GM19035 (cell line): ENCODE data around the gene ENDOV.

ENCODE experiments used
- ATAC-seq: cut with Tn5 transposase; IDR thresholded peaks from one replicate; pipeline ENCODE4 v1.9.1; 2021; ENCODE audit not compliant: unreplicated experiment

ENDOV gene

GRCh38 chr17:80430446-80431245, 15.7 kb downstream of the ENDOV start:
- no peak for ATAC-seq

- no peak for ATAC-seq
Observed at GRCh38 chr17:80431246-80432195, 16.6 kb downstream of the ENDOV start.

DNA sequence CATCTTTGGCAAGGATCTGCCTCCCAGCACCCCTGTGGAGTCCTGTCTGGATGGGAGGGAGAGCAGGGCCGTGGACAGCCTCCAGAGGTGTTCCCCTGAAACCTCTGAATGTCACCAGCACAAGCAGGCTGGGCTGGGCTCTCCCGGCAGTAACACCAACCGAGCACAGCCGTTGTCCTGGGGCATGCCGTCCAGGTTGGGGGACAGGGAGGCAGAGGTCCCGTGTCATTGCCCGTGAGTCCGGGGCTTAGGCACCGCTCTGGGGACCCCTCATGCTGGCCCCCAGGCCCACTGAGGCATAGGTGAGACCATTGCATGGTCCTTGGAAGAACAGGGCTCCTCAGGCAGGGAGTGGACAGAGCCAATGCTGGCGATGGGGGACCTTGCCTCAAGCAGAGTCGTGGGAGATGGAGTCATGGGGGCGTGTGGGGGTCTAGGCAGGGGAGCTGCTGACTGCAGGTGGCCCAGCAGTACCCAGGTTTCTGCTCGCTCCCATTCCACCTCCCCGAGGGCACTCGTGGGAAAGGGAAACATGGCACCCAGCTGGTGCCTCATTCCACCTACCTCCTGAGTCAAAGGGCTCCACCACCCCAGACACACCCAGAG, 17.5 kb downstream of the ENDOV start:
- ATAC-seq: no peak

DNA sequence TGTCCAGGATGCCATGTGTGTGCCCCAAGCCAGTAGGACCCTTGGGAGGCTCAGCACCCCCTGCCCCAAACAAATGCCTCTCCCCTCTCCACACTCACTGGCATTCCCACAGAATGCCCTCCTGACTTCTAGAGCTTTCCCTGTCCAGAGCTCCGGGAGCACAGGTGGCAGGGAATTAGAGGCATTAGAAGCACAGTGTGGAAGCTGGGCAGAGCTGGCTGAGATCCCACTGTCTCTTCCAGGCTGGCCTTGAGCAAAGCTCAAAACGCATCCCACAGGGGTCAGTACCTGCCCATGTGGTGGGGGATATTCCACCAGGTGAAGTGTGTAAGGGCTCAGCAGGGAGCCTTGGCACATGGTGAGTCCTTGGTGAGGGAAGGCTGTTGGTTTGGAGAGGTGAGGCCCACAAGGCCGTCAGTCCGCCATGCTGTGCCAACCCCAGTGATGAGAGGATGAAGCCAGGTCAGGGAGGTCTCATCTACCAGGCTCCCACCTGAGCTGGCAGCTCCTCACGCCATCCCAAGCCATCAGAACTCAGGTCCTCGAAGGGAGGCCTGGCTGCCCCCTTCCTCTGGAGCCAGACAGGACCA, 18.1 kb downstream of the ENDOV start:
- no peak for ATAC-seq

GRCh38 chr17:80433916-80434666, 19.1 kb downstream of the ENDOV start:
- no peak for ATAC-seq

DNA sequence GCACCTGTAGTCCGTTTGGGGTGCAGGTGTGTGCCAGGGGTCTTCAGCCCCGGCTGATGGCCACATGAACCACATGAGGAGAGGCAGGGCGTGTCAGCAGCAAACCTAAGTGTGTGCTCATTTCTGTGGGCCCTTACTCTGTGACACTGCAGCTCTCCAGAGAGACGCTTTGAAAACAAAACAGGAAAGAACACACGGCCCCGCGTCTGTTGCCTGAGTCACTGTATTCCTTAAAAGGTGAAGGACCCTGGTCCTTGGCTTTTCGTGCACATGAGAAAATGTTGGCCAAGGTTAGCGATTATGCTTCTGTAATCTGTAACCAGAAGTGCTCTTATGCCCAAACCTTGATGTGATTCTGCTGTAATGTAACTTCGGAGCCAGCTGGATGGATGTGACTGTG, 22.6 kb downstream of the ENDOV start:
- no peak for ATAC-seq

- ATAC-seq: no peak
Observed at GRCh38 chr17:80438806-80439205, 23.8 kb downstream of the ENDOV start.

DNA sequence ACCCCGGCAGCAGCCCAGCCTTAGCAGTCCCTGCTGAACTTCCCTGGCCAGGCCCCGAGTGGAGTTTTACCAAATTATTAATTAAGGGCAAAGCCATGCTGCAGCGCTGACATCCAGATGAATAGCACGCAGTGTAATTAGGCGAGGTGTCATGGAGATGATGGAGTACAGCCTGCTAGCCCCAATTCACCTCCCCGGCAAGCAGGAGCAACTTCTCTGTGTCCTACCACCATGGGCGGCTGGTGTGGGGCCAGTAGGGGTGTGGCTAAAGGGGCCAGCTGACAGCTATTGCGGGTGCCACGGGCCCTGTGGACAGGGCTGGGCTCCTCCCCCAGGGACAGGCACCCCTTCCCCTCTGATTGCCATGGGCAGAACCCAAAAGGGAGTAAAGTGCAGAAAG, 24.5 kb downstream of the ENDOV start:
- ATAC-seq: no peak

- ATAC-seq: no peak
Observed at GRCh38 chr17:80441133-80441578, 26.2 kb downstream of the ENDOV start.

DNA sequence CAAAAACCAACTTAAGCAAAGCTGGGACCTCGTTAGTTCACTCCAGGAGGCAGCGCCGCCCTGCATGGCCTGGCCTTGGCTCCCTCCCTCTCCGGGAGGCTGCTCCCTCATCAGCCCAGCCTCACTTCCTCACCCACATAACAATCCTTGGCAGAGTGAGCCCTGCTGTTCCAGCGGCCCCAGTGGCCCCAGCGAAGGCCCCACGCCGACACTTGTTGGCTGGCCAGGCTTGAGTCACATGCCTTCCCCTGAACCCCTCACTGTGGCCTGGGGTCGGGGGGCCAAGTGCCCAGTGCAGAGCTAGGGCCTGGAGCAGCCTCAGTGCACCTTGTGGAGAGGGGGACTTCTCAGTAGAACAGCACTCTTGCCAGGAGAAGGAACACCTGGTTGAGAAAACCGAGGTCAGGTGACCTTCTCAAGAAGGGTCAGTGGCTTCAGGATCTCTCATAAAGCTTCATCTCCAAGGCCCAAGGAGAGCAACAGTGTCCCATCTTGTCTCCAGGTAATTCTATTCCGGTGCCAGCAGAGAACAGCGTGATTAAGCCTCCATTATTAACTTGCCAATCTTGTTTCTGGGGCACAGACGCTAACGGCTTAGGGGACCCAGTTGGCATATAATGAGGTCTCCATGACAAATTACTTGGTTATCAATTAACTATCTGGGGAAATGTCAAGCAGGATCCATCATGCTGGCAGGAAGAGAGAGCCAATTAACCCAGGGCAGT, 26.8 kb downstream of the ENDOV start:
- no peak for ATAC-seq

DNA sequence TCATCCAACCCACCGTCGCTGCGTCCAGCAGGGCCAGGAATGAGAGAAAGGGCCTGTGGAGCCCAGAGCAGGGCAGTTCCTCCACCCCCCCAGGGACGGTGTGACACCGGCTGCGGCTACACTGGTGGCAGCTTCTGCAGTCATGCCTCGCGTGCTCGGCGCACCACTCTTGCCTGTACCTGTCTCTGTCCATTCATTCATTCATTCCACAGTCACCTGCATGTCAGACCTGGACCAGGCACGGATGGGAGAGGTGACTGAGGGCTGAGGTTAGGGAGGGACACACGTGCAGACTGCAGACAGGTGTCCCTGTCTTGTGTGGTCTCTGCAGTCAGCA, 27.3 kb downstream of the ENDOV start:
- ATAC-seq: no peak

DNA sequence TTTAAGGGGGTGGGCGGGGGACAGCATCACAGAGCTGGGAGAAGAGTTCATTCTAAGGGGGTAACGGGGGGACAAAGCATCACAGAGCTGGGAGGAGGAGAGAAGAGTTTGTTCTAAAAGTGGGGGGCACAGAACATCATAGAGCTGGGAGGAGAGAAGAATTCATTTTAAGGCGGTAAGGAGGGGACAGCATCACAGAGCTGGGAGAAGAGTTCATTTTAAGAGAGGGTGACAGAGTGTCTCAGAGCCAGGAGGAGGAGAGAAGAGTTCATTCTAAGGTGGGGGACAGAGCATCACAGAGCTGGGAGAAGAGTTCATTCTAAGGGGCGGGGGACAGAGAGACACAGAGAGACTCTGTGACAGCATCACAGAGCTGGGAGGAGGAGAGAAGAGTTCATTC, 27.8 kb downstream of the ENDOV start:
- no peak for ATAC-seq

GRCh38 chr17:80443498-80443897, 28.5 kb downstream of the ENDOV start:
- no peak for ATAC-seq

- no peak for ATAC-seq
Observed at GRCh38 chr17:80443916-80444643, 29.1 kb downstream of the ENDOV start.

DNA sequence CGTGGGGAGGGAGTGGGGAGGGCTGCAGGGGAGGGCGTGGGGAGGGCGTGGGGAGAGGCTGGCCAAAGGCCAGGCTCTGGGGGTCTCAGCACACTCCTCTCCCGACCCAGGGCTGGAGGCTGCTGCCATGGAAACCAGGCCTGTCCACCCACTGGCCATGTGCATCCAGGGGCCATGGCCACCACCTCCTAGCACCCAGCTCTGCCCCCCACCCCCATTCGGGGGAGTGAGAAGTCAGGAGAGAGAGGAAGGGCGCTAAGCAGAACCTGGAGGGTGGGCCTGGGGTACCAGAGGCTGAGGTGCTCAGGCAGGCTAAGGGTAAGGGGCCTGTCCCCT, 29.6 kb downstream of the ENDOV start:
- no peak for ATAC-seq

GRCh38 chr17:80445007-80445725, 30.2 kb downstream of the ENDOV start:
- no peak for ATAC-seq

- ATAC-seq: no peak
Observed at GRCh38 chr17:80445726-80446110, 30.8 kb downstream of the ENDOV start.

- no peak for ATAC-seq
Observed at GRCh38 chr17:80446645-80447405, 31.9 kb downstream of the ENDOV start.
